Measurements from ENCODE around the gene RAPGEF1. TPM values are rescaled to one million over a fixed set of nuclear protein-coding genes. Genes with fewer than 3 reads are reported as not detected.
"Not testable (repeated sequence)": the region's sequence is repeated elsewhere in the genome, so short reads cannot be mapped to it uniquely, and the experiment has no call there.

Gene RAPGEF1
- total RNA-seq, 4 donors from 2014 or later = 32.0 to 57.3 (median 38.9) TPM

- no peaks in the 10 kb centered on the region for H3K9me3 ChIP-seq
- no peaks in the 10 kb centered on the region for H3K36me3 ChIP-seq
- no peaks in the 10 kb centered on the region for H3K27me3 ChIP-seq
- 46 to 49% methylated on average over 5 of the region's 5 CpGs for WGBS, 2 donors
- H3K4me1 ChIP-seq = peaks cover 0 to 70% (median 33%) of the 10 kb centered on the region in 4 donors
- H3K27ac ChIP-seq = peak overlapping the region in 3 of 4 donors; percentile 22 to 41 (median 29)
- no peak for DNase-seq (ENCODE audit: low spot score in 2 of 2)
- H3K4me3 ChIP-seq = no peak overlapping the region
- TF ChIP-seq EP300 (IDR thresholded peaks at IDR 0.05) (no peak), POLR2A (IDR thresholded peaks at IDR 0.05) (no peak), CTCF (IDR thresholded peaks at IDR 0.05) (no peak)
Observed at GRCh38 chr9:131657940-131658339, 81.9 kb downstream of the RAPGEF1 start.

- Histone ChIP-seq H3K27me3 (no peaks in the 10 kb centered on the region), H3K27ac (peak overlapping the region in 3 of 4 donors; percentile 19 to 71 (median 29)), H3K9me3 (no peaks in the 10 kb centered on the region), H3K4me1 (peaks cover 0 to 69% (median 33%) of the 10 kb centered on the region in 4 donors), H3K4me3 (no peak overlapping the region), H3K36me3 (no peaks in the 10 kb centered on the region)
- TF ChIP-seq POLR2A (IDR thresholded peaks at IDR 0.05) = no peak
- TF ChIP-seq EP300 (IDR thresholded peaks at IDR 0.05) = no peak
- DNase-seq (ENCODE audit: low spot score in 2 of 2) = no peak
- WGBS, 2 donors = 89 to 90% methylated on average over 8 of the region's 8 CpGs
Observed at GRCh38 chr9:131657456-131657855, 82.4 kb downstream of the RAPGEF1 start.

GRCh38 chr9:131657037-131657377 lies 82.9 kb downstream of the RAPGEF1 start:
- no peak for TF ChIP-seq POLR2A (IDR thresholded peaks at IDR 0.05)
- no peak for TF ChIP-seq CTCF (IDR thresholded peaks at IDR 0.05)
- TF ChIP-seq EP300 (IDR thresholded peaks at IDR 0.05) = no peak
- no peak for DNase-seq (ENCODE audit: low spot score in 2 of 2)
- no peaks in the 10 kb centered on the region for H3K9me3 ChIP-seq
- H3K36me3 ChIP-seq = no peaks in the 10 kb centered on the region
- H3K4me1 ChIP-seq = peaks cover 0 to 65% (median 33%) of the 10 kb centered on the region in 4 donors
- peak overlapping the region in 3 of 4 donors; percentile 19 to 71 (median 29) for H3K27ac ChIP-seq
- 87 to 91% methylated on average over 9 of the region's 9 CpGs for WGBS, 2 donors
- no peaks in the 10 kb centered on the region for H3K27me3 ChIP-seq
- H3K4me3 ChIP-seq = no peak overlapping the region

- Histone ChIP-seq H3K4me3 (no peak overlapping the region), H3K27me3 (no peaks in the 10 kb centered on the region), H3K9me3 (no peaks in the 10 kb centered on the region), H3K36me3 (no peaks in the 10 kb centered on the region), H3K4me1 (peaks cover 0 to 66% (median 33%) of the 10 kb centered on the region in 4 donors), H3K27ac (peak overlapping the region in 3 of 4 donors; percentile 29 to 71 (median 53))
- TF ChIP-seq CTCF (IDR thresholded peaks at IDR 0.05) (no peak), EP300 (IDR thresholded peaks at IDR 0.05) (peak; percentile 33 to 87), POLR2A (IDR thresholded peaks at IDR 0.05) (peak in 1 of 2 donors; percentile 13)
- 75 to 88% methylated on average over 9 of the region's 9 CpGs for WGBS, 2 donors
- DNase-seq (ENCODE audit: low spot score in 2 of 2) = peak; percentile 30 to 57
Observed at GRCh38 chr9:131656356-131657036, 83.4 kb downstream of the RAPGEF1 start.

GRCh38 chr9:131654369-131654768 lies 85.5 kb downstream of the RAPGEF1 start:
- Histone ChIP-seq H3K4me1 (peaks cover 0 to 74% (median 29%) of the 10 kb centered on the region in 4 donors), H3K27ac (peak overlapping the region in 2 of 4 donors; percentile 43 to 71)
- not testable (repeated sequence) for DNase-seq (ENCODE audit: low spot score in 2 of 2); H3K4me3 ChIP-seq; H3K9me3 ChIP-seq; H3K27me3 ChIP-seq; H3K36me3 ChIP-seq
- 96% methylated on average over 5 of the region's 5 CpGs for WGBS, 2 donors

GRCh38 chr9:131651599-131651998 lies 88.3 kb downstream of the RAPGEF1 start:
- Histone ChIP-seq H3K27ac (peak overlapping the region in 1 of 4 donors; percentile 65), H3K9me3 (no peaks in the 10 kb centered on the region), H3K36me3 (peaks cover 0 to 12% (median 7%) of the 10 kb centered on the region in 3 donors), H3K4me1 (peaks cover 0 to 46% (median 12%) of the 10 kb centered on the region in 4 donors), H3K4me3 (no peak overlapping the region), H3K27me3 (no peaks in the 10 kb centered on the region)
- DNase-seq (ENCODE audit: low spot score in 2 of 2) = no peak
- 83 to 93% methylated on average over 3 of the region's 3 CpGs for WGBS, 2 donors
- TF ChIP-seq EP300 (IDR thresholded peaks at IDR 0.05) (peak in 1 of 2 donors; percentile 54), POLR2A (IDR thresholded peaks at IDR 0.05) (no peak)

All from tibial nerve (tissue), 4 donors.